H1 (cell line): ENCODE measurements around the gene ROGDI.

Experiments used
- ATF2 ChIP-seq: IDR thresholded peaks from 2 replicates; pipeline ENCODE4 v1.6.1; 2012; ENCODE audit warnings: low read length, inconsistent platforms
- ATF3 ChIP-seq: IDR thresholded peaks from 2 replicates; pipeline ENCODE4 v1.6.1; 2011; ENCODE audit warnings: low read depth, mild to moderate bottlenecking, low read length; ENCODE audit not compliant: insufficient read depth
- CTCF ChIP-seq, 3 experiments: IDR thresholded peaks; 1 replicate in 2 of 3; 2 replicates in 1 of 3; pipeline versions ENCODE4 v1.5.1 to v1.6.1; 2011; ENCODE audit warnings: low read length in 3 of 3, mild to moderate bottlenecking in 3 of 3, inconsistent platforms in 2 of 3, low read depth in 1 of 3, moderate library complexity in 1 of 3; ENCODE audit not compliant: insufficient read depth in 1 of 3; ENCODE audit errors: control extremely low read depth in 1 of 3
- EZH2 ChIP-seq: fragments of 200-600 bp; sonication (generic); IDR thresholded peaks from 2 replicates; pipeline ENCODE4 v1.7.1; 2012; ENCODE audit warnings: low read depth, mild to moderate bottlenecking, moderate library complexity, low read length, inconsistent platforms; ENCODE audit not compliant: severe bottlenecking
- POLR2A ChIP-seq, 2 experiments: IDR thresholded peaks; 1 replicate in 1 of 2; 2 replicates in 1 of 2; pipeline ENCODE4 v1.6.1; 2011; ENCODE audit warnings: low read depth in 2 of 2, low read length in 2 of 2, mild to moderate bottlenecking in 2 of 2; ENCODE audit errors: control extremely low read depth in 1 of 2
- RAD21 ChIP-seq, 2 experiments: IDR thresholded peaks in 1 of 2; conservative IDR thresholded peaks in 1 of 2; 2 replicates each; pipeline ENCODE4 v1.6.1; 2011; ENCODE audit warnings: low read depth in 2 of 2, low read length in 2 of 2, improper control_type of control experiment in 1 of 2, inconsistent platforms in 1 of 2, mild to moderate bottlenecking in 1 of 2, moderate library complexity in 1 of 2
- RFX5 ChIP-seq: IDR thresholded peaks from 2 replicates; pipeline ENCODE4 v1.6.1; 2011; ENCODE audit warnings: low read depth, low read length, improper control_type of control experiment, borderline replicate concordance
- TCF12 ChIP-seq: IDR thresholded peaks from 2 replicates; pipeline ENCODE4 v1.6.1; 2011; ENCODE audit warnings: low read depth, mild to moderate bottlenecking, low read length

GRCh38 chr16:4778050-4778392 is 24.4 kb downstream of the ROGDI start:
- TF ChIP-seq CTCF (IDR thresholded peaks at IDR 0.05; ENCODE audit: control extremely low read depth in 1 of 3, insufficient read depth in 1 of 3, low read depth in 1 of 3, low read length in 3 of 3) = no peak
- TF ChIP-seq RAD21 (IDR thresholded peaks at IDR 0.05 in 1 of 2, conservative IDR thresholded peaks at IDR 0.05 in 1 of 2; ENCODE audit: low read depth in 2 of 2, low read length in 2 of 2) = no peak
- no peak for TF ChIP-seq ATF3
- no peak for TF ChIP-seq EZH2
- no peak for TF ChIP-seq TCF12
- no peak for TF ChIP-seq ATF2
- no peak for TF ChIP-seq POLR2A (IDR thresholded peaks at IDR 0.05; ENCODE audit: control extremely low read depth in 1 of 2, low read depth in 2 of 2, low read length in 2 of 2)
- TF ChIP-seq RFX5 = no peak
